ENCODE results near the gene HEXIM2.

The HEXIM2 gene

GRCh38 chr17:45128331-45128730, 33.3 kb upstream of the HEXIM2 start:
- DNase-seq = no peak

GRCh38 chr17:45128989-45129388, 32.7 kb upstream of the HEXIM2 start:
- DNase-seq = no peak

DNA sequence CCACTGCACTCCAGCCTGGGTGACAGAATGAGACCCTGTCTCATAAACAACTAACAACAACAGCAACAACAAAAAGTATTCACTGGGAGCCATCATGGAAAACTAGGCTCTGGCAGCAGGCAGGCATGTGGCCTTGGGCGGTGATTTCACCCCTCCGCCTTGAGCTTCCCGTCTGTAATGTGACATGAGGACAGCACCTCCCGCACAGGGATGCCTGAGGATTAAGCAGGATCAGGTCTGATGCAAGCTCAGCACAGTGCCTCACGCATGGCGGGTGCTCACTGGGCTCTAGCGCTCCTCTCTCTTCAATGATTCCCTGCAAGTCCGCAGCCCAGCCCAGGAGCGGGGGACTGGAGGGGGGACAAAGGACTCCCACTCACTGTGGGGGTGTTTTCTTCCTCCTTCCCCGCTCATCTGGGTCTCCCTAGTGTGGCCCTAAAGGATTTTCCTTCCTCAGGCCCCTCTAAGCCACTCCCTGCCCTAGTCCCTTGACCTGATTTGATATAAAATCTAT, 32.2 kb upstream of the HEXIM2 start:
- no peak for DNase-seq

DNA sequence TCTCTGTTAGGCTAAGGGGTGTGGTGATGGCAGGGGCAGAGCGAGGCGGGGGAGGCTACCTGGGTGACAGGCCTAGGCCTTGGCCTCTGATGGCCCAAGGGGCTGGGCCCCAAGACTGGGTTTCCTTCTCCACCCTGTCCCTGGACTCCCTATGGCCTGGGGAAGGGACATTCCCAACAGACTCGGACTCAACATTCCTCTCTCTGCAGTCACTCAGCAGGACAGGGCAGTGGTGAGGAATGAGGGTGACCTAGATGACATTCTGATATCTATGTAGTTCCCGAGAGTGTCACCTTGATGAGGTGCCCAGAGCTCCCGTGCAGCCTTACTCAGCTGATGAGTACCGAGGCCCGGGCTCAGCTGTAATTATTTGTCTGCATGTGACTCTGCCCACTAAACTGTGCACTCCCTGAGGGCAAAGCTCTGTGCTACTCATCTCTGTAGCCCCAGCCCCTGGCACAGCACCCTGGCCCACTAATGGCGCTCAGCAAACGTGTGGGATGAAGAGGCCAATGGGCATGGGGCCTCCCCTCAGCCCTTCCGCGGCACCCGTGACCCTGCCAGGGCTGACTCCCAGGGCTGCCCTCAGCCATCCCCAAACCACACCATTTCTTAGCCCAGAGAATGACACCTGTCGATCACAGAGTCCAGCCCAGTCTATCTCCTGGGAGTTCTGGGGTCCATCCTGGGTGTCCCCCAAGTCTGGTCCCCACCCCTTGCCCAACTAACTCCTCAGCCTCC, 31.6 kb upstream of the HEXIM2 start:
- DNase-seq = no peak

DNA sequence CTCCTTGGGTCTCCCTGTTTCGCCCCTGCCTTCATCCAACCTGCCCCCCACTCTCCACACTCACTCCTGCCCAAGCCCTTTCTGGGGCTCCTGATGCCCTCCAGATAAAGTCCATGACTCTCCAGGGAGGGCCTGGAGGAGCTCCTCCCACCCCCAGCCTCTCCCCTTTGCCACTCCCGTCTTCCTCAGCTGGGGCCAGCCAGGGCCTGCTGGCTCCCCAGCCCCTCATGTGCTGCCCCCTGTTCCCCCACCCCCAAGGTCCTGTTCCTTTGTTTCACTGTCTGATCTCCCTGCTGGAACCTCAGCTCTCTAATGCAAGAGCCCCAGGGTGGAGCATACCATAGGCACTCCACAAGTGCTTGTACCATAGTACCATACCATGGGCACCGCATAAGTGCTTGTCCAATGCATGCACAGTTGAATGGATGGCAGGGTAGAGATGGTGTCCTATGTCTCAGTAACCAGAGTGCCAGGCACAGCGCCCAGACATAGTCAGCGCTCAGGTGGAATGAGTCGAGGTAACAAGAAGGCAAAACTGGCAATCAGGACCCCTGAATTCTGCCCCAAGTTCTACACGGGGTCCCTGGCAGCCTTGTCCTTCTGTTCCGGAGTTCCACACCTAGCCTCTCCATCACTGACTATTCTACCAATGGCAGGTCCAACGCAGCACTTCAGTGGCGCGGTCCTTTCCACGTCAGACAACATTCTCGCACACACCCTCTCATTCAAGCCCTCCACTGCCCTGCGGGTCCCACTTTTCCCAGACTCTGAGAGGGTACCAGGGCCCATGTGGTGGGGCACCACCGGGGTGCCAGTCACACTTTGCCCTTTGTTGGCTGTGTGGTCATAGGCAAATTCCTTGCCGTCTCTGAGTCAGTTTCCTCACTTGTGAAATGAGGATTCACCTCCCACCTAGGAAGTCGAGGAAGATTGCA, 30.7 kb upstream of the HEXIM2 start:
- DNase-seq = no peak

DNA sequence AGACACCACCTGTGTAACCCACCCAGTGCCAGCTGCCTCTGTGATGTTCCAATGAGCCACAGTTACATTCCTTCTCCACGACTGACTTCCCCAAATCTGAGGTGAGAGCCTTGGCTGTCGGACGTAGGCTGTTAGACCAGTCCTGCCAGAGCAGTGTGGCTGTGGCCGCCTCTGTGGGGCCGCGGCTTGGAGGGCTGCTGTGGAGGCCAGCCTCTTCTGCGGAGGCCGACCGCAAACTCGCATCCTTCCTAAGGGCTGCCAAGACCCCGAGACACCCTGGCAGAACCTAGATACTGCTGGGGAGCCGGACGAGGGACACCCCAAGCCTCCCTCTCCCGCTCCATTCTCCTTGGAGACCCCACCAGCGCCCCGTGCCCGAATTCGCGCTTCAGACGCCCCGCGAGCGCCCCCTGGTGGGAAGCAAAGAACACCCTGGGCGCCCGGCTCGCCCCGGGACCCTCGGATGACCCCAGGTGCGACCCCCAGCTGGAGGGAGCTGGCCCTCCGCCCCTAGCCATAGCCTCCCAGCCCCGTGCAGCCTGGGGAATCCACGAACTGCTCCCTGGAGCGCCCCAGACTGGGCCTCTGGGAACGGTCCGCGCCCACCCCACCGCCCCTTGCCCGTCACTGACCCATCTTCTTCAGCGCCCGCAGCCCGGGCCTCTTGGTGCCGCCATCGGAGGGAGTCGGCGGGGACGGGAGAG, 29.9 kb upstream of the HEXIM2 start:
- DNase-seq = no peak

DNA sequence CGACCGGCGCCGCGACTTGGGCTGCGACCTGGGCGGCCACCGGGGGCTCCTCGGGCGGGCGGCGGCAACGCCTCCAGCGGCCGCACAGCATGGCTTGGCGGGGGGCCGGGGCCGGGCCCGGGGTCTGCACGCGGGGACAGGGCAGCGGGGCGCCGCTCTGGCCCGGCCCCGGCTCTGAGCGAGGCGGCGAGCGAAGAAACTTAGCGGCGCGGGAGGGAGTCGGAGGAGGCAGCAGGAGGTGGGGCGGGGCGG, 29.4 kb upstream of the HEXIM2 start, which contains the start of gene PLCD3:
Gene PLCD3, minus strand, starts transcription at position 196 of the 252 bp plus-strand sequence. Its CDS starts 105 bp downstream, at position 91.
- DNase-seq = peak; percentile 52

DNA sequence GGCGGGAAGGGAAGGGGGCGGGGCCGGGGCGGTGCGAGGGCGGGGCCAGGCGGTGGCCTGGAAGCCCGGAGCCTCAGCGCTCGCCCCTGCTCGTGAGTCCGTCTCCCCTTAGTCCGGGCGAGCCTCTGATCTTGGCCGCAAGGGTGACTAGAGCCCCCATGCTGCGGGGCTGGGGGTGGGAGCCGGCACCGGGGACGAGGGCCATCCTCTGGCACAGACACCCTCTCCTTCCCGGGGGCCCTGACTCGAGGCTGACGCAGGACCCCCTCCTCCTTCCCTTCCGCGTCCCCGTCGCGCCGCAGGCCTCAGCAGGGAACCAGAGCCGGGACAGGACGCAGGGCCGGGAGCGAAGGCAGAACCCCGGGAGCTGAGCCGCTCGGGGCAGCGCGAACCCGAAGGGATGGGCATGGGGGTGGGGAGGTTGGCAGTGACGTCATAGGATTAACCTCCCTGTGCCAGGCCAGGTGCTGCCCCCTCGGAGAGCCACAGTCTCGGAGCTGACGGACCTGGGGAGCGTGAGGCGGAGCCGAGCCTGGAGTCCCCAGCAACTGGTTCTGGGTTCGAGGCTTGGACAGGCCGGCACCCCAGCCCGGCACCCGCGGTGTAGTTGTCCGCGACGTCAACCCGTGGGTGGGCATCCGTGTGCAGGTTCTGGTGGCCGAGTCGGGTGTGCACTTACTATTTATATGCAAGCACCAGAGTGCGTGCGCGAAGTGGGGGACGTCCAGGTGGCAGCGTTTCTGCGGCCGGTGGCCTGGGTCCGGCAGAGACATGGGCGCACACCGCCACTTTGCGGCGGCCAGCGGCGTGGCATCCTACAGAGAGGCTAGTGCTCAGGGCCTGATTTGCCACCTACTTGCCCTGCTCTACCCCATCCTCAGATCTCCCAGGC, 28.9 kb upstream of the HEXIM2 start:
- DNase-seq = peak; percentile 51

- DNase-seq = peak; percentile 96
Observed at GRCh38 chr17:45135192-45135977, 26.3 kb upstream of the HEXIM2 start, which contains the start of gene ACBD4. Gene ACBD4, plus strand, starts transcription at chr17:45135687. Its CDS starts 458 bp downstream, at chr17:45136145.

- no peak for DNase-seq
Observed at GRCh38 chr17:45135978-45136791, 25.5 kb upstream of the HEXIM2 start.

DNA sequence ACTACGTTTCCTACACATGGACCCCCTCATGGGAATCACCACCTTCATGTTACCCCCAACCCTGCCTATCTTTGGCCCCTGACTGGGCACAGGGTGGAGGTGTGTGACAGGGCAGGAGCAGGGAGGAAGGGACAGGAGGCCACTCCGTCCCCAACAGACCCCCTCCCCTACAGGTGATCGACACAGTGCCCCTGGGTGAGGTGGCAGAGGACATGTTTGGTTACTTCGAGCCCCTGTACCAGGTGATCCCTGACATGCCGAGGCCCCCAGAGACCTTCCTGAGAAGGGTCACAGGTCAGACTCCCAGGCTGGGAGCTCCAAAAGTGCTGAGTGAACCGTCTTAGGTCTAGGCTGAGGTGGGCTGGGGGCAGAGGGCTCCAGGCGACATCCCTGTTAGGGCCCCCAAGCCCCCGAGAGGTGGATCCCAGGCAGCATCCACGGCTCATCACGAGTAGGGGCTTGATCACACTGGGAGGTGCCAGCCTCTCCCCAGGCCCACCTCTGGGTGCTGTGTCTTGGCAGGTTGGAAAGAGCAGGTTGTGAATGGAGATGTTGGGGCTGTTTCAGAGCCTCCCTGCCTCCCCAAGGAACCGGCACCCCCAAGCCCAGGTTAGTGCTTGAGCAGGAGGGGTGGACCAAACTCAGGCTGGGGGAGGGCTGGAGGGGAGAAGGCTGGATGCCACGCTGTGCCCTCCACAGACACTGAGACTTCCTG, 24.7 kb upstream of the HEXIM2 start:
- no peak for DNase-seq

DNA sequence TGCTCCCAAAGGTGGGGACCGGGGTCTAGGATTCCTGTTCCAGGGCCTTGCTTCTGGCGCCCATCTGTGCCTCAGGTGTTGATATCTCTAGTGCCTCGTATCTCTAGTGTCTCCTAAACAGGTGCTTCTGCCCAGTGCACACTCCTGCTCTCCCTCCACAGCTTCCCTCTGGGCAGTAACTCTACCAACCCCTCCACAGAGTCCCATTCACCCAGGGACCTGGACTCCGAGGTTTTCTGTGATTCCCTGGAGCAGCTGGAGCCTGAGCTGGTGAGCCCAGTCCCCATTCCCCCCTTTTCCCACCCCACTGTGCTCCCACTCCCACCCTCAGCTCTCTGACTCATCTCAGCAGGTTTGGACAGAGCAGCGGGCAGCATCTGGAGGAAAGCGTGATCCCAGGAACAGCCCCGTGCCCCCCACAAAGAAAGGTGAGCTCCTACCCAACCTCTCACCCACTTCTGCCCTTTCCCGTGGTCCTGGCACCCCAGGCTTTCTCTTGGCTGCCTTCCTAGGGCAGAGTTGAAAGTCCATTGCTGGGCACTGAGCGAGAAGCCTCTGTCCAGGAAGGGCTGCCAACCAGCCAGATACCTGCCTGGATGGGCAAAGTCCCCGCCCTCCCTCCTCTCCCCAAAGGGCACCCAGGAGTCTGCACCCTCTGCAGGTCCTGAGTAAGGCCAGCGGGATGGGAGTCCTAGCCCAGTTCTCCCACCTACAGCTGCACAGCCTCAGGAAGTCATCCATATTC, 23.9 kb upstream of the HEXIM2 start:
- DNase-seq = no peak

DNA sequence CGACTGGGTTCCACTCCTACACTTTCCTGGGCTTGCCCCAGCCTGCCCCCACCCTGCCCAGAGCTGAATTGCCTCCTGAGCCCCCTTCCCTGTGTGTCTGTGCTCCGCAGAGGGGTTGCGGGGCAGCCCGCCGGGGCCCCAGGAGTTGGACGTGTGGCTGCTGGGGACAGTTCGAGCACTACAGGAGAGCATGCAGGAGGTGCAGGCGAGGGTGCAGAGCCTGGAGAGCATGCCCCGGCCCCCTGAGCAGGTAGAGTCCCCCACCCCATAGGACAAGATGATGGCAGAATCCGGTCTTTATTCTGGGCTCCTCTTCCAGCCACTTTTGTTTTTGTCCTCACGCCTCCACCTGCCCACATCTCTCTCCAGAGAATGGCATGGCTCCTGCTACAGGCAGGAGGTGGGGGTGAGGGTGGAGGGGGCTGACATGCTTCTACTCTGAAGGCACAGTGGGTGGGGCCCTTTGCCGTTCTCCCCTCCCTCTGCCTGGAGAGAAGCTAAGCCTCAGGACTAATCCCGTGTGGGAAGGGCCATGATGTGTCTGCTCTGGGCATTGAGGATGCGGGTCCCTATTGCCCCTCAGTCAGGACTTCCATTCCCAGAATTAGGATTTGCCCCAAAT, 22.7 kb upstream of the HEXIM2 start:
- DNase-seq = no peak

- DNase-seq = no peak
Observed at GRCh38 chr17:45139533-45139920, 22.1 kb upstream of the HEXIM2 start.

DNA sequence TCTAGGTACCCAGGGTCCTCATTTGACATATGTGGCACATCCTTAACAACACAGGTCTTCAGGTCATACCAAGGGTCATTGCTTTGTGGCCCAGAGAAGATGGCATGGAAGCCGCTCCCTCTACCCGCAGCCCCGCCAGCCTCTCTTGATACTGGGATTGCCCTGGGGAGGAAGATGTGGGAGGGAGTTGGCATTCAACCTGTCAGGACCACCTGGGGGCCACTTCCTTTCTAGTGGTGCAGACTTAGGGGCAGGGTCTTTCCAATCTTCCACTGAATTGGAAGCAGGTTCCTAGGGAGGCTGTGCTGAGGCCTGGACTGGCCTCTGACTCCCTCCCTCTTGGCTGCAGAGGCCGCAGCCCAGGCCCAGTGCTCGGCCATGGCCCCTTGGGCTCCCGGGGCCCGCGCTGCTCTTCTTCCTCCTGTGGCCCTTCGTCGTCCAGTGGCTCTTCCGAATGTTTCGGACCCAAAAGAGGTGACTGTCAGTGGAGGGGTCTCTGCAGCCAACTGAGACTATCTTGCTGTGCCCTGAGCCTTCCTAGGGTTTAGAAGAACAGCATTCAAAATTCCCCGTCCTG, 18.5 kb upstream of the HEXIM2 start:
- no peak for DNase-seq

GRCh38 chr17:45143767-45144198, 17.9 kb upstream of the HEXIM2 start:
- no peak for DNase-seq

DNA sequence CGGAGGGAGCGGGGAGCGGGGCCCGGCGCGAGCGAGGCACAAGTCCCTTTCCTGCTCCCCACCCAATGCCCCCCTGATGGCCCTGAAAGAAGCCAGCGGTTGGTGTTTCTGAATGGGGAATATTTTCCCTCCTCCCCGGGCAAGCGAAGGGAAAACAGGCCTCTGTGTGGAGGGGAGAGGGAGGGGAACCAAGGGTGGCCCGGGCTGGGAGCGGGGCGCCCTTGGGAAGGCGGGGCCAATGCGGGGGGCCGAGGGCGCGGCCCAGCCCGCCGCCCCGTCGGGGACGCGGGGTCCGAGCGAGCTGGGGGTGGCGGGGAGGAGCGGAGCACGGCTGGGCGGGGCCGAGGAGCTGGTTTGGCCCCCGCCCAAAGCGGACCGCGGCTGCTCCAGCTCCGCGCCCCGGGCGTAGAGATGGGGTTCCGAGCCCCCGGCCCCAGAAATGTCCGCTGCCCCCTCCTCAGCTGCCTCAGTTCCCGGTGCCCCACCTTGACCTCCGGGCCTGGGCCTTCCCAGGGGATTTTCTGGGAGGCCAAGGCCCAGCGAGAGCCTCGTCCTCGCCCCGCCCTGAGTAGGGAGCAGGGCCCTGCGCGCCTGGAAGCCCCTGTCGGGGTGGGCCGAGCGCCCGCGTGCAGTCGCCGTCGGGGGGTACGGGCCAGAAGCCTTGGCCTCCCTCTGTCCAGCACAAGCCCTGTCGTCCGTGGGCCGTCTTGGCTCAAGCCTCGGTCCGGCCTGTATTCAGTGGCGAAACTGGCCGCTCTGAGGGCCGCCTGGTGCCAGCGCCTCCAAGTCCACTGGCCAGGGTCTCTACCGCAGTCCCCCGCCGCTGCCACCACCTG, 17.3 kb upstream of the HEXIM2 start:
- no peak for DNase-seq

Measured in CD4-positive, alpha-beta T cell treated with Interleukin-4 for 4 hours (primary cell).